GM12878 (cell line): ENCODE data around the gene ZFYVE21. TPM values are rescaled to one million over a fixed set of nuclear protein-coding genes. Genes with fewer than 3 reads are reported as not detected.

Experiments
- ATAC-seq: fragments of 200-7000 bp; cut with Tn5 transposase; 3 replicates; pipeline ENCODE4 v1.9.1; 2020; ENCODE audit warnings: mild to moderate bottlenecking, moderate library complexity
- BruUV-seq: library from RNA; stranded (reverse); fragments of 400-500 nt; replicated peaks from 2 replicates; lab custom pipeline; 2021; lab: Mats Ljungman, UMichigan
- CTCF ChIA-PET: fragments of 300-600 bp; sonication (Branson Sonifier 250); formaldehyde crosslinking; extraction: SDS; loops from one replicate; lab custom pipeline; 2021; ENCODE audit warnings: inconsistent platforms; lab: Yijun Ruan, JAX
- POLR2A ChIA-PET: fragments of 350-600 bp; formaldehyde crosslinking; extraction: SDS; loops from one replicate; lab custom pipeline; 2021; ENCODE audit warnings: inconsistent platforms; lab: Charles Lee
- RAD21 ChIA-PET: fragments of 300-600 bp; sonication (Branson Sonifier 250); formaldehyde crosslinking; loops from one replicate; lab custom pipeline; 2023; ENCODE audit warnings: antibody characterized with exemption; ENCODE audit not compliant: unreplicated experiment; lab: Charles Lee
- SMC1A ChIA-PET: fragments of 300-600 bp; sonication (Branson Sonifier 250); formaldehyde crosslinking; loops from one replicate; lab custom pipeline; 2023; ENCODE audit not compliant: unreplicated experiment, uncharacterized antibody; lab: Charles Lee
- DNase-seq: peaks from one replicate; pipeline ENCODE4 v3.0.0-alpha.2; 2011; ENCODE audit warnings: low read depth, low spot score
- FAIRE-seq: peaks from 3 replicates; lab custom pipeline; 2011; peaks lifted over from hg19 to GRCh38; lab: Jason Lieb, UNC
- H2AFZ ChIP-seq: 2 replicates; pipeline ENCODE4 v1.6.0; 2011; ENCODE audit warnings: low read depth, low read length, control low read depth; ENCODE audit not compliant: control insufficient read depth
- H3K27ac ChIP-seq: 2 replicates; pipeline ENCODE4 v1.5.1; 2011; ENCODE audit warnings: control low read depth; ENCODE audit not compliant: control insufficient read depth, insufficient read depth
- H3K27me3 ChIP-seq, 2 experiments: replicated peaks in 1 of 2; 2 replicates each; pipeline versions ENCODE4 v1.6.0 to v1.6.1; 2011; ENCODE audit warnings: low read length in 1 of 2; ENCODE audit not compliant: control insufficient read depth in 2 of 2, insufficient read depth in 2 of 2
- H3K36me3 ChIP-seq, 2 experiments: 2 replicates each; pipeline ENCODE4 v1.5.1; 2011; ENCODE audit warnings: low read length in 1 of 2; ENCODE audit not compliant: control insufficient read depth in 2 of 2, insufficient read depth in 2 of 2
- H3K4me1 ChIP-seq: 2 replicates; pipeline ENCODE4 v1.6.1; 2011; ENCODE audit warnings: mild to moderate bottlenecking, low read length, moderate library complexity, mixed read lengths; ENCODE audit not compliant: control insufficient read depth, insufficient read depth
- H3K4me2 ChIP-seq: 2 replicates; pipeline ENCODE4 v1.6.0; 2011; ENCODE audit warnings: control low read depth; ENCODE audit not compliant: control insufficient read depth, insufficient read depth
- H3K4me3 ChIP-seq: fragments of 200-600 bp; sonication (generic); 2 replicates; pipeline ENCODE4 v1.5.1; 2016
- H3K79me2 ChIP-seq: 2 replicates; pipeline ENCODE4 v1.6.0; 2011; ENCODE audit warnings: low read length; ENCODE audit not compliant: control insufficient read depth, insufficient read depth
- H3K9ac ChIP-seq: 2 replicates; pipeline ENCODE4 v1.8.0; 2011; ENCODE audit warnings: low read length, control low read depth, mixed read lengths; ENCODE audit not compliant: control insufficient read depth, insufficient read depth
- H3K9me3 ChIP-seq: replicated peaks from 3 replicates; pipeline ENCODE4 v1.5.1; 2011; ENCODE audit warnings: mild to moderate bottlenecking, low read length; ENCODE audit not compliant: control insufficient read depth, insufficient read depth
- H4K20me1 ChIP-seq: 2 replicates; pipeline ENCODE4 v1.6.0; 2011; ENCODE audit not compliant: control insufficient read depth, insufficient read depth
- BCL11A ChIP-seq: IDR thresholded peaks from 2 replicates; pipeline ENCODE4 v1.6.1; 2011; ENCODE audit warnings: low read depth, low read length
- CBX3 ChIP-seq: fragments of 200-600 bp; sonication (generic); IDR thresholded peaks from 2 replicates; pipeline ENCODE4 v1.6.1; 2016; ENCODE audit warnings: low read depth, borderline replicate concordance
- EZH2 ChIP-seq: IDR thresholded peaks from 2 replicates; pipeline ENCODE4 v1.6.1; 2012; ENCODE audit warnings: low read depth, mild to moderate bottlenecking, control low read depth, inconsistent platforms, low read length, borderline replicate concordance; ENCODE audit not compliant: control insufficient read depth
- FOS ChIP-seq: IDR thresholded peaks from 3 replicates; pipeline ENCODE4 v1.6.1; 2011; ENCODE audit warnings: borderline replicate concordance; ENCODE audit not compliant: insufficient read length; ENCODE audit errors: extremely low read depth
- IRF4 ChIP-seq: IDR thresholded peaks from 2 replicates; pipeline ENCODE4 v1.6.1; 2011; ENCODE audit warnings: low read depth, low read length
- KDM1A ChIP-seq: fragments of 200-600 bp; sonication (generic); IDR thresholded peaks from 2 replicates; pipeline ENCODE4 v1.6.1; 2016; ENCODE audit warnings: borderline replicate concordance
- LARP7 ChIP-seq: fragments of 450-650 bp; IDR thresholded peaks from 2 replicates; pipeline ENCODE4 v1.6.1; 2017; ENCODE audit warnings: mild to moderate bottlenecking
- MEF2A ChIP-seq: IDR thresholded peaks from 2 replicates; pipeline ENCODE4 v1.6.1; 2011; ENCODE audit warnings: low read depth, mild to moderate bottlenecking, low read length, moderate library complexity; ENCODE audit not compliant: insufficient read depth
- MTA3 ChIP-seq: IDR thresholded peaks from 2 replicates; pipeline ENCODE4 v1.6.1; 2012; ENCODE audit warnings: low read length, inconsistent platforms, borderline replicate concordance
- NR2C2 ChIP-seq: IDR thresholded peaks from 2 replicates; pipeline ENCODE4 v1.6.1; 2011; ENCODE audit warnings: borderline replicate concordance, low read depth; ENCODE audit not compliant: control insufficient read depth, insufficient read length
- PAX8 ChIP-seq: fragments of 450-650 bp; IDR thresholded peaks from 2 replicates; pipeline ENCODE4 v1.6.1; 2017; ENCODE audit warnings: mild to moderate bottlenecking, moderate library complexity
- RAD51 ChIP-seq: fragments of 450-650 bp; IDR thresholded peaks from 2 replicates; pipeline ENCODE4 v1.6.1; 2016; ENCODE audit warnings: moderate library complexity, mild to moderate bottlenecking, inconsistent platforms
- RB1 ChIP-seq: fragments of 450-650 bp; formaldehyde crosslinking; IDR thresholded peaks from 2 replicates; pipeline ENCODE4 v1.6.1; 2017; ENCODE audit warnings: mild to moderate bottlenecking, borderline replicate concordance
- STAT1 ChIP-seq: fragments of 450-650 bp; conservative IDR thresholded peaks from 2 replicates; pipeline ENCODE4 v1.6.1; 2014; ENCODE audit warnings: antibody characterized with exemption, mild to moderate bottlenecking
- YY1 ChIP-seq: IDR thresholded peaks from 2 replicates; pipeline ENCODE4 v1.6.1; 2011; ENCODE audit warnings: low read depth, mild to moderate bottlenecking, low read length
- ZNF592 ChIP-seq: fragments of 450-650 bp; IDR thresholded peaks from 2 replicates; pipeline ENCODE4 v1.6.1; 2017; ENCODE audit warnings: mild to moderate bottlenecking, moderate library complexity
- WGBS: methylation state at CpG from one replicate; pipeline ENCODE4 v1.1.6; 2016; ENCODE audit warnings: low lambda C conversion rate; ENCODE audit not compliant: insufficient replicate concordance, insufficient coverage; ENCODE audit errors: missing lambda C conversion rate; 5-methylcytosine and 5-hydroxymethylcytosine counted together
- in situ Hi-C: fragments of 300-500 bp; cut with MboI; formaldehyde crosslinking; loops from 9 replicates; pipeline ENCODE4 v1.14.3; 2018; ENCODE audit warnings: mixed read lengths
- intact Hi-C: fragments of 100-400 bp; cut with micrococcal nuclease; formaldehyde crosslinking; loops from one replicate; pipeline ENCODE4 v1.14.2; 2022; ENCODE audit not compliant: unreplicated experiment
- polyA plus RNA-seq, 11 experiments: library from polyadenylated mRNA; depleted of rRNA in 4 of 11; unstranded in 6 of 11; stranded (reverse) in 5 of 11; fragments of >200 nt; fragmentation: Nextera tagmentation in 4 of 11; fragmentation: Illumina TruSeq in 1 of 11; extraction: Ambion mirVana in 4 of 11; extraction: Trizol in 1 of 11; gene quantifications; 1 replicate in 1 of 11; 2 replicates in 10 of 11; pipeline versions ENCODE4 v1.2.1 to v1.2.3, GENCODE V29; 2011 to 2016; ENCODE audit warnings: inconsistent platforms in 2 of 11, missing spikeins in 2 of 11, low read depth in 1 of 11
- total RNA-seq, 4 experiments: library from RNA; depleted of rRNA in 3 of 4; stranded (reverse); fragments of >200 nt in 3 of 4; fragmentation: Illumina TruSeq in 1 of 4; extraction: Trizol in 1 of 4; gene quantifications; 2 replicates each; pipeline versions ENCODE4 v1.2.1 to v1.2.3, GENCODE V29; 2013 to 2021

The ZFYVE21 gene
- total and polyA plus RNA-seq, 10 of the 15 experiments (the other 5 are each of a cell fraction or from before 2014, with no cell fraction given) = 0.79 to 21.7 (median 13.8) TPM

GRCh38 chr14:103683139-103683538, 32.5 kb upstream of the ZFYVE21 start:
- no peaks in the 10 kb centered on the region for H3K4me1 ChIP-seq
- H3K36me3 ChIP-seq = peaks cover 24 to 41% of the 10 kb centered on the region in 2 experiments
- in situ Hi-C loops = loop anchor here (5.0 kb wide), 1 partner anchor 111 kb away; no protein-coding TSS in a partner anchor
- DNase-seq (no peak), FAIRE-seq (no peak)
- H3K27me3 ChIP-seq = no peaks in the 10 kb centered on the region
- no peak overlapping the region for H3K4me3 ChIP-seq
- no peak overlapping the region for H3K27ac ChIP-seq
- RAD21 ChIA-PET = no interaction called here
- no peak overlapping the region for H3K4me2 ChIP-seq
- no peak overlapping the region for H3K9ac ChIP-seq
- BruUV-seq = TSS peak; percentile 4
- H3K79me2 ChIP-seq = no peaks in the 10 kb centered on the region
- POLR2A ChIA-PET = no interaction called here
- SMC1A ChIA-PET = no interaction called here
- CTCF ChIA-PET = interaction anchor here (0.9 kb wide), 1 partner anchor 8 kb away, joined by 4 read pairs; no protein-coding TSS in a partner anchor
- H4K20me1 ChIP-seq = no peaks in the 10 kb centered on the region
- H2AFZ ChIP-seq = no peak overlapping the region
- no peak for TF ChIP-seq CBX3
- TF ChIP-seq, all 136 proteins: peak for 0
- intact Hi-C loops = no loop called here
- ATAC-seq = no peak
- 92% methylated on average over 15 of the region's 15 CpGs for WGBS
- H3K9me3 ChIP-seq = no peaks in the 10 kb centered on the region

- FAIRE-seq = no peak
- Histone ChIP-seq H3K4me3 (no peak overlapping the region), H3K36me3 (peaks cover 22 to 47% of the 10 kb centered on the region in 2 experiments), H3K9ac (no peak overlapping the region), H2AFZ (no peak overlapping the region), H3K4me2 (no peak overlapping the region), H3K27me3 (no peaks in the 10 kb centered on the region), H4K20me1 (no peaks in the 10 kb centered on the region), H3K27ac (no peak overlapping the region), H3K79me2 (peaks cover 2% of the 10 kb centered on the region; the same call in 1 of the 2 replicates), H3K4me1 (peaks cover 11% of the 10 kb centered on the region), H3K9me3 (no peaks in the 10 kb centered on the region)
- BruUV-seq = no TSS peak
- CTCF ChIA-PET = no interaction called here
- POLR2A ChIA-PET = no interaction called here
- no peak for DNase-seq
- SMC1A ChIA-PET = no interaction called here
- no peak for ATAC-seq
- RAD21 ChIA-PET = no interaction called here
- in situ Hi-C loops = loop anchor here (5.0 kb wide), 1 partner anchor 112 kb away; no protein-coding TSS in a partner anchor
- 98% methylated on average over 6 of the region's 6 CpGs for WGBS
- intact Hi-C loops = no loop called here
- TF ChIP-seq ZNF592 (no peak), RB1 (no peak), IRF4 (no peak), RAD51 (no peak), YY1 (no peak), MEF2A (no peak), EZH2 (no peak), STAT1 (no peak), KDM1A (no peak), PAX8 (no peak), MTA3 (no peak), FOS (no peak), LARP7 (no peak), BCL11A (no peak), NR2C2 (no peak)
Observed at GRCh38 chr14:103684471-103684870, 31.1 kb upstream of the ZFYVE21 start.
